Measurements from ENCODE around the gene AP3B1. TPM values are rescaled to one million over a fixed set of nuclear protein-coding genes. Genes with fewer than 3 reads are reported as not detected.

Gene AP3B1
- total and polyA plus RNA-seq, 2 donors (not counting 3 experiments of a cell fraction or from before 2014, with no cell fraction given) = 31.6 to 46.7 TPM

DNA sequence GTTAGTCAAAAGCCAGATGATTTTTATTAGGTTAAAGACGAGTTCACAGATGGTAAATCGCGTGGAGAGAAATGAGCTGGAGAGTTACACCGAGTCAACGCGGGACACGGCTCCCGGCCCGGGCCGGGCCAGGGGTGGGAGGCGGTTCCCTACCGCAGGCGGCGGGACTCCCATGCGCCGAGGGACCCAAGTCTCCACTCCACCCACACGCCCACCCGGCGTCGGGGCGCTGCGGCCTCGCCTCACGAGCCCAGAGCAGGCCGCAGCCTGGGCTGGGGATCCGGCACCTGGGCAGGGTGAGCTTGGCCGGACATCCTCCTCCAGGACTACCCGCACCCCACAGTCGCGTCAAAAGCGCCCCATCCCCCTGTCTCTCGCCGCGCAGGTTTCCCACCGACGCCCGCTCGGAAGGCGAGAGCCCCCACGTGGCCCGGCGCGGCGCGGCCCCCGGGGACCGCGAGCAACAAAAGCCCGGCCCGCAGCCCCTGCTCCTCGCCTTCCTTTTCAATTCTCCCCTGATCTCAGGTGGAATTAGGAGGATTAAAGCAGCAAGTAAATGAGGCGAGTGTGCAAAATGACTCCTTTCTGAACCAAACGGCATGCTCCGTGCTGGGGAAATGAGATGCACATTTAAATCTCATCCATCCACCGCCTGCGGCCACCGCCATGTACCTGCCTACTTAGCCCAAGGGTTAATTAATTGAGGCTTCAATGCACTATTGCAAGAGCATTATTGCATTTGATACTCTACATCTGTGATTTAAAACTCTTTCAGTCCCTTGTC is 321.8 kb downstream of the AP3B1 start:
- H3K9ac ChIP-seq (replicated peaks; ENCODE audit: extremely low read depth, insufficient read depth, low read length) = no peak overlapping the region
- peak overlapping the region; percentile 23 for H2AFZ ChIP-seq (ENCODE audit: low read depth, low read length)
- H3K27me3 ChIP-seq (ENCODE audit: control insufficient read depth in 2 of 2, insufficient read depth in 2 of 2, low read length in 2 of 2) = peaks cover 63 to 69% of the 10 kb centered on the region in 2 experiments
- TF ChIP-seq POLR2AphosphoS5 (IDR thresholded peaks at IDR 0.05; ENCODE audit: insufficient read depth, low read depth, low read length) = no peak
- TF ChIP-seq MYC (IDR thresholded peaks at IDR 0.05; ENCODE audit: low read depth, low read length) = no peak
- TF ChIP-seq JUN (IDR thresholded peaks at IDR 0.05; ENCODE audit: borderline replicate concordance, insufficient read depth, insufficient read length, low read depth) = no peak
- TF ChIP-seq EZH2 (IDR thresholded peaks at IDR 0.05; ENCODE audit: borderline replicate concordance, low read depth, low read length, severe bottlenecking) = peak; percentile 50
- TF ChIP-seq, protein P1, sequence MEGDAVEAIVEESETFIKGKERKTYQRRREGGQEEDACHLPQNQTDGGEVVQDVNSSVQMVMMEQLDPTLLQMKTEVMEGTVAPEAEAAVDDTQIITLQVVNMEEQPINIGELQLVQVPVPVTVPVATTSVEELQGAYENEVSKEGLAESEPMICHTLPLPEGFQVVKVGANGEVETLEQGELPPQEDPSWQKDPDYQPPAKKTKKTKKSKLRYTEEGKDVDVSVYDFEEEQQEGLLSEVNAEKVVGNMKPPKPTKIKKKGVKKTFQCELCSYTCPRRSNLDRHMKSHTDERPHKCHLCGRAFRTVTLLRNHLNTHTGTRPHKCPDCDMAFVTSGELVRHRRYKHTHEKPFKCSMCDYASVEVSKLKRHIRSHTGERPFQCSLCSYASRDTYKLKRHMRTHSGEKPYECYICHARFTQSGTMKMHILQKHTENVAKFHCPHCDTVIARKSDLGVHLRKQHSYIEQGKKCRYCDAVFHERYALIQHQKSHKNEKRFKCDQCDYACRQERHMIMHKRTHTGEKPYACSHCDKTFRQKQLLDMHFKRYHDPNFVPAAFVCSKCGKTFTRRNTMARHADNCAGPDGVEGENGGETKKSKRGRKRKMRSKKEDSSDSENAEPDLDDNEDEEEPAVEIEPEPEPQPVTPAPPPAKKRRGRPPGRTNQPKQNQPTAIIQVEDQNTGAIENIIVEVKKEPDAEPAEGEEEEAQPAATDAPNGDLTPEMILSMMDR (IDR thresholded peaks at IDR 0.05; ENCODE audit: extremely low read depth in 1 of 2, insufficient read depth in 1 of 2, low read depth in 1 of 2, low read length in 2 of 2) = peak; percentile 19 to 52
- no peak for TF ChIP-seq FOS (IDR thresholded peaks at IDR 0.05; ENCODE audit: borderline replicate concordance, insufficient read depth, low read length)
- TF ChIP-seq POLR2A (IDR thresholded peaks at IDR 0.05; ENCODE audit: low read depth, low read length) = no peak
- TF ChIP-seq, protein P2, sequence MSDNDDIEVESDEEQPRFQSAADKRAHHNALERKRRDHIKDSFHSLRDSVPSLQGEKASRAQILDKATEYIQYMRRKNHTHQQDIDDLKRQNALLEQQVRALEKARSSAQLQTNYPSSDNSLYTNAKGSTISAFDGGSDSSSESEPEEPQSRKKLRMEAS (IDR thresholded peaks at IDR 0.05; ENCODE audit: insufficient read depth, insufficient read length) = no peak
- no peak for TF ChIP-seq GATA2 (IDR thresholded peaks at IDR 0.05; ENCODE audit: insufficient read depth, insufficient read length, low read depth, low read length)
- ChIA-PET POLR2A (interaction anchor here (0.6 kb wide), 1 partner anchor 337 kb away, joined by 4 read pairs; no protein-coding TSS in a partner anchor), CTCF (interaction anchor here (0.6 to 1.1 kb wide), 3 partner anchors 10 to 412 kb away, joined by 3 to 4 read pairs (median 4); no protein-coding TSS in a partner anchor)
- H3K4me2 ChIP-seq (ENCODE audit: insufficient read depth, low read length) = peak overlapping the region; percentile 17
- H4K20me1 ChIP-seq (replicated peaks; ENCODE audit: control insufficient read depth, extremely low read depth, insufficient read depth, low read length) = no peaks in the 10 kb centered on the region
- DNase-seq (ENCODE audit: low read depth, low spot score) = no peak
- FAIRE-seq = peak; percentile 18
- no TSS peak for BruUV-seq (replicated peaks)
- no peaks in the 10 kb centered on the region for H3K9me3 ChIP-seq (replicated peaks; ENCODE audit: control insufficient read depth, insufficient read depth, low read length)
- no peaks in the 10 kb centered on the region for H3K79me2 ChIP-seq (ENCODE audit: control insufficient read depth, insufficient read depth, low read length)
- peaks cover 12% of the 10 kb centered on the region for H3K4me1 ChIP-seq (ENCODE audit: control insufficient read depth, extremely low read depth, insufficient read depth, low read length)
- no peaks in the 10 kb centered on the region for H3K36me3 ChIP-seq (ENCODE audit: control insufficient read depth in 2 of 2, extremely low read depth in 1 of 2, insufficient read depth in 2 of 2, low read length in 2 of 2)
- intact Hi-C loops (cut with micrococcal nuclease) = loop anchor here (5.0 kb wide), 2 partner anchors 325 to 340 kb away; no protein-coding TSS in a partner anchor
- dilution Hi-C loops (cut with MboI; ENCODE audit: extremely low pct_ligation_motif_present, low sequenced_read_pairs) = no loop called here
- H3K4me3 ChIP-seq (replicated peaks in 1 of 3; ENCODE audit: insufficient read depth in 1 of 3, low read depth in 1 of 3, low read length in 3 of 3) = peak overlapping the region in 2 of 3 experiments; percentile 19 to 33
- no peak overlapping the region for H3K27ac ChIP-seq (ENCODE audit: insufficient read depth, low read depth, low read length)
- no peaks in the 10 kb centered on the region for H3K9me1 ChIP-seq (replicated peaks; ENCODE audit: control insufficient read depth, extremely low read depth, insufficient read depth, low read length)

Measured in endothelial cell of umbilical vein (primary cell).